GM12892 (cell line): ENCODE results near the gene KIRREL3.

Source experiments
- POLR2A ChIP-seq: IDR thresholded peaks from 2 replicates; pipeline ENCODE4 v1.6.1; 2011; ENCODE audit warnings: low read depth, low read length, control low read depth
- POLR2AphosphoS5 ChIP-seq: IDR thresholded peaks from 2 replicates; pipeline ENCODE4 v1.6.1; 2011; ENCODE audit warnings: low read depth, low read length, control low read depth
- TAF1 ChIP-seq: IDR thresholded peaks from 2 replicates; pipeline ENCODE4 v1.6.1; 2011; ENCODE audit warnings: low read depth, mild to moderate bottlenecking, control low read depth, low read length, borderline replicate concordance

DNA sequence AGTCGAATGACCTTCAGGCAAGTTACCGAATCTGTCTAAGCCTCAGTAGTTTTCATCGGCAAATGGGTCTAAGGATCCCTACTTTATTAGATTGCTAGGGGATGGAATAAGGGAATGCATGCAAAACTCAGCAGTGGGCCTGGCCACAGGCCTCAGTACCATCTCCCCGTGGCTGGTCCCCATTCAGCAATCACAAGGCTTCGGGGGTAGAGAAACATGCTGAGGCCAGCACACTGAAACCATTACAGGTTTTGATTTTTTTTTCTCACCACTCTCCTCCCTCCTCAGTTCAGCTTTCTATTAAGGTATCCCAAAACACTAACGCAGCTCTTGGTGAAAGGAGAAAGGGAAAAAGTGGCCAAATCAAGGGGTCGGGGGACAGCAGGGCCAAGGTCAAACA lies 11.9 kb downstream of the KIRREL3 start:
- no peak for TF ChIP-seq POLR2A
- no peak for TF ChIP-seq POLR2AphosphoS5
- TF ChIP-seq TAF1, result no peak
